ENCODE results near the gene CTNNA3.
"Not testable (repeated sequence)": the region's sequence is repeated elsewhere in the genome, so short reads cannot be mapped to it uniquely, and the experiment has no call there.

The CTNNA3 gene

DNA sequence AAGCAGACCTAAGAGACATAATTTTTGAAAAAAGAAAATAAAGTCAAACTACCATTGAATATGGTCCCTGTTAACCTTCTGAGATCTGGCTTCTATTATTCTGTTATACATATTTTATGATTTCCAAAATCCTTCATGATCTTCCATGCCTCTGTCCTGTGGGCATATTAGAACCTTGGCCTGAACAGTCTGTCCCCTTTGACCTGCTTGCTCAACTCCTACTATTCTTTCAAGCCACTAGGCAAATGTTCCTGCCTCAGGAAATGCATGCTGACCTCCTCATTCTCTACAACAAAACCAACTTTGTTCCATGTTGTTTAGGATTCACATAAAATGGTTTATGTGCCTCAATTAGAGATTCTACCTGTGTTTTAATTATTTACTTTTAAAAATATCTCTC is 1315.0 kb downstream of the CTNNA3 start:
- DNase-seq (ENCODE audit: low read depth in 2 of 2), result no peak

GRCh38 chr10:66378117-66378876 is 1317.7 kb downstream of the CTNNA3 start:
- no peak for DNase-seq (ENCODE audit: low read depth in 2 of 2)

- no peak for DNase-seq (ENCODE audit: low read depth in 2 of 2)
Measured at GRCh38 chr10:66368146-66368545, 1327.8 kb downstream of the CTNNA3 start.

- no peak for DNase-seq (ENCODE audit: low read depth in 2 of 2)
Measured at GRCh38 chr10:66366163-66366562, 1329.8 kb downstream of the CTNNA3 start.

DNA sequence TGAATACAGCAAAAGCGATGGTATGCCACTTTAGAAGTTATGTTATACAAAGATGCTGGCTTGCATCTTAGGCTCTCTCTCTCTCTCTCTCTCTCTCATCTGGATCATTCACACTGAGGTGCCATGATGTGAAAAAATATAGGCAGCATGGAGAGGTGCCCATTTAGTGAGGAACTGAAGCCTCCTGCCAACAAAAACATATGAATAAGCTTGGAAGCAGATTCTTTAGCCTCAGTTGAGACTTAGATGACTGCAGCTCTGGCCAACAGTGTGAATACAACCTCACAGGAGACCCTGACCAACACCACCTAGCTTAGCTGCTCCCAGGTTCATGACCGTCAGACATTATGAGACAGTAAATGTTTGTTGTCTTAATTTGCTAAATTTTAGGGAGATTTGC is 1330.3 kb downstream of the CTNNA3 start:
- DNase-seq (ENCODE audit: low read depth in 2 of 2), result no peak

DNA sequence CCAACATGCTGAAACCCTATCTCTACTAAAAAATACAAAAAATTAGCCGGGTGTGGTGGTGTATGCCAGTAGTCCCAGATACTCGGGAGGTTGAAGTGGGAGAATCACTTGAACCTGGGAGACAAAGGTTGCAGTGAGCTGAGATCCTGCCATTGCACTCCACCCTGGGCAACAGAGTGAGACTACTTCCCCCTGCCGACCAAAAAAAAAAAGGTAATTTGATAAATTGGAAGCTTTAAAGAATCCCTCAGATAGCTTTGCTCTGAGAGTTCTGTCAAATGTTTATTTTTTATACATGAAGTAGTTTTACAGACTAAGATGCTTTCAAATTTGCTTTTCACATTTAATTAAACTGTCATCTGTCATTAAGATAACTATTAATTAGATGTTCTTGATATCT is 1333.5 kb downstream of the CTNNA3 start:
- DNase-seq (ENCODE audit: low read depth in 2 of 2), result no peak

- not testable (repeated sequence) for DNase-seq (ENCODE audit: low read depth in 2 of 2)
Measured at GRCh38 chr10:66353822-66354221, 1342.2 kb downstream of the CTNNA3 start.

DNA sequence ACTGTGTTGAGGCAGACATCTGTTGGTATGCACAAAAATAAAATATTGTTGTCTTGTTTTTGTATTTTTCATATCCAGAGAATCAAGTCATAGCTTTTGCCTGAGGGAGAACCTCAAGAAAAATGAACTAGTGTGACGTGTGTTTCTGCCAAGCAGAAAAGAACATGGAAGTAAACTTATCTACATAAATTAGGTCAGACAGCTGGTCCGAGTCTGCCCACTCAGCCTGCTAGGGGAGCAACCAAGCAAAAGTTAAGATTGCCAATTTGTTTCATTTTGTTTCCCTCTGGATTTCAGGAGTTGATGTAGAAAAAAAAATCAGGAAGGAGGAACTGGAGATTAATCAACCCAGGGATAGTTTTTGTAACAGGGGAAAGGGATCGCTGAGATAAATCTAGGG is 1342.6 kb downstream of the CTNNA3 start:
- DNase-seq (ENCODE audit: low read depth in 2 of 2), result no peak

DNA sequence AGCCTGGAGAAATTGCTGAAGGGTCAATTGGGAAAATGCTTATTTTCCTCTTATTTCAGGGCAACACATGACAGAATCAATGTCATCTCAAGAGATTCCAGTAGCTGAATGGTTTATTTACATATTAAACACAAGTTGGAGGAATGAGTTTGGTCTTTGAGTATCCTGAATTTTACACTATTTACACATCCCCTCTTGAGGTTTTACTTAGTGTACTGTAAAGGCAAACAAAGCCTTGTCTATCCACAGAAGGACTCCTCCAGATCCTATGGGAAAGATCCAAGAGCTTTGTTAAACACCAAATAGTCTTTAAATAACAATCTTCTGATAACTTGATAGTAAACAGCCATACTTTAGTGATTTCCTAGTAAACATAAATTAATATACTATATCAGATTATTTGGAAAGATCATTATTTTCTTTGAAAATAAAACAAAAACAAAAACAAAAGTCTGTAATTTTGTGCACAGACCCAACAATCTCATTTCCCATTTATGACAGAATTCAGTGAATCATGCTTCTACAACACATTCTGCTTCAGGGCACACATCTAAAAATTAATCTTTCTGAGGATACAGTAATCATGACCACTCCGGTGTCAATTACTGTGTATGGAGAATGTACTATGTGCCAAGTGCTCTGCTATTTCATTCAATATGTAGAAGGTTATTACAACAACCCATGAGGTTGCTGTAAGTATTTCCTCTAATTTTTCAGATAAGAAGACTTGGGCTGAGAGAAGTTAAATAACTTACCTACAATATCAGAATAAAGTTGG is 1345.2 kb downstream of the CTNNA3 start:
- DNase-seq (ENCODE audit: low read depth in 2 of 2), result no peak

- no peak for DNase-seq (ENCODE audit: low read depth in 2 of 2)
Measured at GRCh38 chr10:66349726-66350125, 1346.3 kb downstream of the CTNNA3 start.

DNA sequence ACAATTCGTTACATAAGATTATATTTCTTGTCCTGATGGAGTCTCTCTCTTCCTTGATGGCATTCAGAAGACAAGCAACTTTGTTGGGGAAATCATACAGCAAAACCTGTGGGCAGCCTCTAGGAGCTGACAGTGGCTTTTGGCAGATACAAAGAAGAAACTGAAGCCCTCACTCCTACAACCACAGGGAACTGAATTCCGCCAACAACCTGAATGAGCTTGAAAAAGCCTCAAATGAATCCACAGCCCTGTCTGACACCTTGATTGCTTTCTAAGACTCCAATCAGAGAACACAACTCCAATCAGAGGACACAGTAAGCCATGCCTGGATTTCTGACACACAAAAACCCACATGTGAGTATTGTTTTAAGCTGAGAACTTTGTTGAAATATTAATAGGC is 1346.9 kb downstream of the CTNNA3 start:
- no peak for DNase-seq (ENCODE audit: low read depth in 2 of 2)

DNA sequence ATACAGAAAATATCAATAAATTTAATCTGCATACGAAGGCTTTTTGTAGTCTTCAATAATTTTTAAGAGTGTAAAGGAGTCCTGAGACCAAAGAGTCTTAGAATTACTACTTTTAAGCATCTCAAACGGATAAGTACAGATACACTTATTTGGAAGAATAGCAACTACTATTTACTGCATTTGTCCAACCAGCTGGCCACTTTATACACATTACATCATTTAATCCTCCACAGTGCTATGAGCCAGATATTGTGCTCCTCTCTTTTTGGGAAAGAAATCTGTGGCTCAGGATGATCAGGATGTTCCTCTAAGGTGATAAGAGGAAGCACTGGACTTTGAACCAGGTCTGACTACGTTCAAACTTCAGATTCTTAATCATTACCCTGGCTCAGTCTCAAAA is 1358.8 kb downstream of the CTNNA3 start:
- DNase-seq (ENCODE audit: low read depth in 2 of 2), result no peak

- no peak for DNase-seq (ENCODE audit: low read depth in 2 of 2)
Measured at GRCh38 chr10:66336791-66337190, 1359.2 kb downstream of the CTNNA3 start.

- DNase-seq (ENCODE audit: low read depth in 2 of 2), result not testable (repeated sequence)
Measured at GRCh38 chr10:66335753-66336152, 1360.2 kb downstream of the CTNNA3 start.

DNA sequence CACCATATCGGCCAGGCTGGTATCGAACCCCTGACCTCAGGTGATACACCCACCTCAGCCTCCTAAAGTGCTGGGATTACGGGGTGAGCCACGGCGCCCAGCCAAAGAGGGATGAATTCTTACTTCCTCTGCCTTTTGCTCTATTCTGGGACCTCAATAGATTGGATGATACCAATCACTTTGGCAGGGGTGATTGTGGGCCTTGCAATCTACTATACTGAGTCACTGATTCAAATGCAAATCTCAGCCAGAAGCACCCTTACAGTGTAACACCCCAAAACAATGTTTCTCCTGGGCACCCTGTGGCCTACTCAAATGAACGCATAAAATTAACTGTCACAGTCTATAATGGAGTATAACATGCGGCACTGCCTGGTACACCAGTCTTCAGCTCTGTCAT is 1366.8 kb downstream of the CTNNA3 start:
- no peak for DNase-seq (ENCODE audit: low read depth in 2 of 2)

- no peak for DNase-seq (ENCODE audit: low read depth in 2 of 2)
Measured at GRCh38 chr10:66326876-66327275, 1369.1 kb downstream of the CTNNA3 start.

- no peak for DNase-seq (ENCODE audit: low read depth in 2 of 2)
Measured at GRCh38 chr10:66322777-66323176, 1373.2 kb downstream of the CTNNA3 start.

- no peak for DNase-seq (ENCODE audit: low read depth in 2 of 2)
Measured at GRCh38 chr10:66321723-66322665, 1374.0 kb downstream of the CTNNA3 start.

- DNase-seq (ENCODE audit: low read depth in 2 of 2), result no peak
Measured at GRCh38 chr10:66318761-66319160, 1377.2 kb downstream of the CTNNA3 start.

- no peak for DNase-seq (ENCODE audit: low read depth in 2 of 2)
Measured at GRCh38 chr10:66307826-66308225, 1388.2 kb downstream of the CTNNA3 start.

- no peak for DNase-seq (ENCODE audit: low read depth in 2 of 2)
Measured at GRCh38 chr10:66301078-66301477, 1394.9 kb downstream of the CTNNA3 start.

DNA sequence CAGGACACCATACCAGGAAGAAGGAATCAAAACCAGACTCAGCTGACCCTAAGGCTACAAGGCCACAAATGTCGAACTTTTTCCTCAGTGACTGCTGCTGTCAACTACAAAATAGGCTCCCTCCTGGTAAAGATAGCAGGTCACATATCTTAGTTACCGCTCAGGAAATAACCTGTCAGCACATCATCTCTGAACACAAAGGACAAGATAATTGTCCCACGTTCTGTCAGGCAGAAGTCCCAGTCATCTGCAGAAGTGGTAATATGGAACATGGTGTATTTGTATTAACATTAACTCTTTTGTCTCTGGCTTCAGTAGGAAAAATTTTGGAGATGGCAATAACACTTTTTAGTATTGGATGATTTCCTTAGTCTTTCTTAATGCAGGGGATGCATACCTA is 1400.4 kb downstream of the CTNNA3 start:
- no peak for DNase-seq (ENCODE audit: low read depth in 2 of 2)
